ENCODE measurements around the gene PPM1E. TPM values are rescaled to one million over a fixed set of nuclear protein-coding genes. Genes with fewer than 3 reads are reported as not detected.

PPM1E gene
- total and polyA plus RNA-seq, 2 of the 4 experiments (the other 2 are of a cell fraction): under 0.01 to 0.05 TPM

DNA sequence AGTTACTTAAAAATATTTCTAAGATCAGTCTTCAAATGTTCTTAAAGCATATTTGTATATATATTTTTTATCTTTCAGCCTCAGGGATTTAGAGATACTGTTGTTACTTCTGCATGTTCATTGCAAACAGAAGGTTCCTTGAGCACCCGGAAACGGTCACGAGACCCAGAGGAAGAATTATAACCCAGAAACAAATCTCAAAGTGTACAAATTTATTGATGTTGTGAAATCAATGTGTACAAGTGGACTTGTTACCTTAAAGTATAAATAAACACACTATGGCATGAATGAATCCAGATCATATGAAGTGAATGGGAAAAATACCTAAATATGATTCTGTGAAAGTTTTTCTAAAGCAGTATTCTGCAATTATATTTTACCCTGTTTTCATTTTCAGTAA lies 21.6 kb upstream of the PPM1E start:
- Histone ChIP-seq H3K18ac (ENCODE audit: low read depth, low read length) (no peak overlapping the region), H2BK20ac (ENCODE audit: low read depth, low read length) (no peak overlapping the region), H3K9me1 (ENCODE audit: insufficient read depth, low read length) (no peaks in the 10 kb centered on the region), H3K23ac (ENCODE audit: low read depth, low read length) (no peak overlapping the region), H3K4me3 (ENCODE audit: insufficient read depth, low read depth, low read length) (no peak overlapping the region), H2AFZ (replicated peaks; ENCODE audit: low read length, poor library complexity) (no peak overlapping the region), H2AK5ac (ENCODE audit: low read depth, low read length) (no peak overlapping the region), H3K4me2 (ENCODE audit: low read depth, low read length) (no peak overlapping the region), H3K14ac (replicated peaks; ENCODE audit: low read depth, low read length) (no peak overlapping the region), H3K79me1 (ENCODE audit: low read depth in 1 of 2, low read length in 2 of 2) (no peaks in the 10 kb centered on the region), H4K20me1 (ENCODE audit: insufficient read depth, low read length) (no peaks in the 10 kb centered on the region), H3K9me3 (ENCODE audit: control insufficient read depth, insufficient read depth, low read length) (no peaks in the 10 kb centered on the region), H3K27ac (ENCODE audit: insufficient read depth, low read length) (no peak overlapping the region), H3K4me1 (ENCODE audit: control insufficient read depth, insufficient read depth, low read length) (no peaks in the 10 kb centered on the region), H2AK9ac (replicated peaks; ENCODE audit: low read depth, low read length, poor library complexity) (no peak overlapping the region), H3K56ac (ENCODE audit: extremely low read depth, insufficient read depth, low read length) (no peak overlapping the region), H4K8ac (ENCODE audit: low read depth in 2 of 2, low read length in 2 of 2) (no peak overlapping the region), H2BK5ac (ENCODE audit: low read depth, low read length, poor library complexity, severe bottlenecking) (no peak overlapping the region), H2BK15ac (ENCODE audit: low read depth, low read length) (no peak overlapping the region), H4K5ac (ENCODE audit: low read depth, low read length) (no peak overlapping the region), H3K36me3 (ENCODE audit: control insufficient read depth, insufficient read depth, low read length) (no peaks in the 10 kb centered on the region), H3K27me3 (ENCODE audit: control insufficient read depth, insufficient read depth, low read length) (no peaks in the 10 kb centered on the region), H3K9ac (ENCODE audit: low read depth, low read length) (no peak overlapping the region), H2BK120ac (ENCODE audit: low read depth, low read length) (no peak overlapping the region), H3K4ac (ENCODE audit: low read depth, low read length) (no peak overlapping the region), H4K91ac (ENCODE audit: insufficient read depth, low read depth, low read length) (no peak overlapping the region)
- ChIA-PET POLR2A (ENCODE audit: unreplicated experiment) (no interaction called here), CTCF (interaction anchor here (0.5 kb wide), 1 partner anchor 219 kb away, joined by 7 read pairs; no protein-coding TSS in a partner anchor)
- TF ChIP-seq, protein P1, sequence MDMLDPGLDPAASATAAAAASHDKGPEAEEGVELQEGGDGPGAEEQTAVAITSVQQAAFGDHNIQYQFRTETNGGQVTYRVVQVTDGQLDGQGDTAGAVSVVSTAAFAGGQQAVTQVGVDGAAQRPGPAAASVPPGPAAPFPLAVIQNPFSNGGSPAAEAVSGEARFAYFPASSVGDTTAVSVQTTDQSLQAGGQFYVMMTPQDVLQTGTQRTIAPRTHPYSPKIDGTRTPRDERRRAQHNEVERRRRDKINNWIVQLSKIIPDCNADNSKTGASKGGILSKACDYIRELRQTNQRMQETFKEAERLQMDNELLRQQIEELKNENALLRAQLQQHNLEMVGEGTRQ (IDR thresholded peaks at IDR 0.05; ENCODE audit: low read depth, low read length): no peak
- TF ChIP-seq MAZ (IDR thresholded peaks at IDR 0.05; ENCODE audit: borderline replicate concordance, low read depth, low read length) (no peak), POLR2A (IDR thresholded peaks at IDR 0.05; ENCODE audit: low read depth, low read length) (no peak), MXI1 (IDR thresholded peaks at IDR 0.05; ENCODE audit: borderline replicate concordance, low read depth, low read length) (no peak), NFE2L2 (IDR thresholded peaks at IDR 0.05; ENCODE audit: low read depth, low read length) (no peak), SMC3 (IDR thresholded peaks at IDR 0.05; ENCODE audit: low read depth, low read length) (no peak), MAFK (IDR thresholded peaks at IDR 0.05; ENCODE audit: low read depth, low read length) (no peak), RAD21 (IDR thresholded peaks at IDR 0.05; ENCODE audit: low read length) (no peak)
- no peak for ATAC-seq (ENCODE audit: low read depth)
- DNase-seq: no peak
- dilution Hi-C loops (cut with HindIII; ENCODE audit: low sequenced_read_pairs, unreplicated experiment): no loop called here
- intact Hi-C loops (cut with micrococcal nuclease): no loop called here
- in situ Hi-C loops (cut with MboI; ENCODE audit: low sequenced_read_pairs): no loop called here
- no TSS peak for BruUV-seq (replicated peaks)
- WGBS, 2 experiments (ENCODE audit: extremely low coverage in 2 of 2, insufficient read length in 1 of 2): no CpG with 5 or more reads among the region's 3 CpGs

All from IMR-90 (cell line).